Neural cell (in vitro differentiated cells): ENCODE measurements around the gene LILRA1. TPM values are rescaled to one million over a fixed set of nuclear protein-coding genes. Genes with fewer than 3 reads are reported as not detected.
"Not testable (repeated sequence)": the region's sequence is repeated elsewhere in the genome, so short reads cannot be mapped to it uniquely, and the experiment has no call there.

Experiments used
- H2AFZ ChIP-seq: fragments of 200-600, 300-800 bp; sonication (generic), shearing (Covaris generic); 2 replicates; pipeline ENCODE4 v1.6.0; 2014; ENCODE audit warnings: low read depth, mild to moderate bottlenecking, antibody characterized with exemption, low read length, moderate library complexity
- H3F3A ChIP-seq: fragments of 200-600 bp; shearing (Covaris generic); 2 replicates; pipeline ENCODE4 v1.6.1; 2016; ENCODE audit warnings: mild to moderate bottlenecking, moderate library complexity, mixed read lengths, antibody characterized with exemption, low read length; ENCODE audit not compliant: insufficient read depth, poor library complexity, severe bottlenecking
- H3K27ac ChIP-seq: fragments of 200-600, 300-800 bp; sonication (generic), shearing (Covaris generic); 2 replicates; pipeline ENCODE4 v1.5.1; 2014; ENCODE audit warnings: mild to moderate bottlenecking, low read length, moderate library complexity
- H3K27me3 ChIP-seq: fragments of 300-800, 200-600 bp; sonication (generic), shearing (Covaris generic); 2 replicates; pipeline ENCODE4 v1.6.0; 2014; ENCODE audit warnings: mild to moderate bottlenecking, low read depth, low read length, moderate library complexity; ENCODE audit not compliant: insufficient read depth
- H3K36me3 ChIP-seq: fragments of 300-800, 200-600 bp; sonication (generic), shearing (Covaris generic); 2 replicates; pipeline ENCODE4 v1.5.1; 2014; ENCODE audit warnings: mild to moderate bottlenecking, antibody characterized with exemption, low read length, moderate library complexity; ENCODE audit not compliant: insufficient read depth
- H3K4me2 ChIP-seq: fragments of 300-800, 200-600 bp; sonication (generic), shearing (Covaris generic); 2 replicates; pipeline ENCODE4 v1.6.0; 2014; ENCODE audit warnings: mild to moderate bottlenecking, low read length
- H3K4me3 ChIP-seq: fragments of 300-800, 200-600 bp; sonication (generic), shearing (Covaris generic); 2 replicates; pipeline ENCODE4 v1.5.1; 2014; ENCODE audit warnings: mild to moderate bottlenecking, low read length, moderate library complexity
- H3K79me2 ChIP-seq: fragments of 200-600 bp; shearing (Covaris generic); replicated peaks from 2 replicates; pipeline ENCODE4 v1.6.0; 2014; ENCODE audit warnings: mild to moderate bottlenecking, low read length, moderate library complexity; ENCODE audit not compliant: insufficient read depth
- H3K9ac ChIP-seq: fragments of 300-800, 200-600 bp; sonication (generic), shearing (Covaris generic); 2 replicates; pipeline ENCODE4 v1.6.1; 2016; ENCODE audit warnings: mild to moderate bottlenecking, low read length, mixed read lengths
- H3K9me2 ChIP-seq: fragments of 200-600 bp; shearing (Covaris generic); 2 replicates; pipeline ENCODE4 v1.6.1; 2016; ENCODE audit warnings: mild to moderate bottlenecking, low read length, mixed read lengths; ENCODE audit not compliant: insufficient read depth
- H3K9me3 ChIP-seq: fragments of 200-600, 300-800 bp; sonication (generic), shearing (Covaris generic); 2 replicates; pipeline ENCODE4 v1.6.1; 2016; ENCODE audit warnings: mild to moderate bottlenecking, mixed run types, low read length, moderate library complexity, mixed read lengths
- H4K20me1 ChIP-seq: fragments of 200-600 bp; shearing (Covaris generic); 2 replicates; pipeline ENCODE4 v1.6.1; 2016; ENCODE audit warnings: mild to moderate bottlenecking, mixed run types; ENCODE audit not compliant: insufficient read depth
- CTCF ChIP-seq: fragments of 450-650 bp; IDR thresholded peaks from 2 replicates; pipeline ENCODE4 v1.5.1; 2014; ENCODE audit warnings: antibody characterized with exemption, mild to moderate bottlenecking, moderate library complexity; ENCODE audit not compliant: poor library complexity, severe bottlenecking
- EP300 ChIP-seq: fragments of 450-650 bp; conservative IDR thresholded peaks from 2 replicates; pipeline ENCODE4 v1.6.1; 2014; ENCODE audit warnings: antibody characterized with exemption, mild to moderate bottlenecking, moderate library complexity; ENCODE audit not compliant: poor library complexity, severe bottlenecking
- EZH2 ChIP-seq: fragments of 200-600, 300-800 bp; shearing (Covaris generic), sonication (generic); IDR thresholded peaks from 2 replicates; pipeline ENCODE4 v1.6.1; 2014; ENCODE audit warnings: antibody characterized with exemption, low read length, borderline replicate concordance, mild to moderate bottlenecking; ENCODE audit not compliant: insufficient read depth, poor library complexity, severe bottlenecking
- MXI1 ChIP-seq: fragments of 450-650 bp; conservative IDR thresholded peaks from 2 replicates; pipeline ENCODE4 v1.6.1; 2014; ENCODE audit warnings: antibody characterized with exemption, mild to moderate bottlenecking; ENCODE audit not compliant: poor library complexity, severe bottlenecking
- POLR2AphosphoS5 ChIP-seq: IDR thresholded peaks from 2 replicates; pipeline ENCODE4 v1.6.1; 2012
- RAD21 ChIP-seq: fragments of 450-650 bp; conservative IDR thresholded peaks from 2 replicates; pipeline ENCODE4 v1.6.1; 2014; ENCODE audit warnings: antibody characterized with exemption, mild to moderate bottlenecking, moderate library complexity
- REST ChIP-seq: IDR thresholded peaks from 2 replicates; pipeline ENCODE4 v1.6.1; 2012; ENCODE audit warnings: borderline replicate concordance
- SMC3 ChIP-seq: fragments of 450-650 bp; conservative IDR thresholded peaks from 2 replicates; pipeline ENCODE4 v1.6.1; 2014; ENCODE audit warnings: antibody characterized with exemption, mild to moderate bottlenecking, moderate library complexity; ENCODE audit not compliant: poor library complexity
- TAF1 ChIP-seq: IDR thresholded peaks from 2 replicates; pipeline ENCODE4 v1.6.1; 2012; ENCODE audit warnings: low read depth
- polyA plus RNA-seq: library from polyadenylated mRNA; depleted of rRNA; stranded (reverse); fragments of >200 nt; gene quantifications from 2 replicates; pipeline ENCODE4 v1.2.3, GENCODE V29; 2014

LILRA1 gene
- polyA plus RNA-seq, 1 donor from 2014 or later, result not detected

- no peak overlapping the region for H3K4me2 ChIP-seq
- no peaks in the 10 kb centered on the region for H3K79me2 ChIP-seq
- no peaks in the 10 kb centered on the region for H3K36me3 ChIP-seq
- H4K20me1 ChIP-seq, result no peaks in the 10 kb centered on the region
- H3K9me3 ChIP-seq, result no peaks in the 10 kb centered on the region
- H3K9me2 ChIP-seq, result no peaks in the 10 kb centered on the region
- no peak overlapping the region for H2AFZ ChIP-seq
- no peaks in the 10 kb centered on the region for H3K27me3 ChIP-seq
- TF ChIP-seq REST (no peak), CTCF (no peak), SMC3 (no peak), MXI1 (no peak), TAF1 (no peak), EP300 (no peak)
- H3F3A ChIP-seq, result no peaks in the 10 kb centered on the region
- H3K27ac ChIP-seq, result no peak overlapping the region
- H3K4me3 ChIP-seq, result no peak overlapping the region
- no peak overlapping the region for H3K9ac ChIP-seq
Measured at GRCh38 chr19:54577334-54577733, 16.1 kb upstream of the LILRA1 start.

GRCh38 chr19:54578268-54578667, 15.2 kb upstream of the LILRA1 start:
- H3K27me3 ChIP-seq, H3K4me2 ChIP-seq, H3K79me2 ChIP-seq, H3K9me2 ChIP-seq, H3F3A ChIP-seq, H3K9me3 ChIP-seq, H3K36me3 ChIP-seq, H4K20me1 ChIP-seq, H2AFZ ChIP-seq, H3K9ac ChIP-seq, H3K4me3 ChIP-seq, H3K27ac ChIP-seq: not testable (repeated sequence)

GRCh38 chr19:54586397-54586796, 7.0 kb upstream of the LILRA1 start:
- H3K9me2 ChIP-seq, result no peaks in the 10 kb centered on the region
- H3K9me3 ChIP-seq, result no peaks in the 10 kb centered on the region
- H3K4me3 ChIP-seq, result no peak overlapping the region
- no peaks in the 10 kb centered on the region for H3K79me2 ChIP-seq
- TF ChIP-seq EZH2 (no peak), REST (no peak), RAD21 (no peak), TAF1 (no peak), EP300 (no peak), POLR2AphosphoS5 (no peak), SMC3 (no peak), CTCF (no peak), MXI1 (no peak)
- H2AFZ ChIP-seq, result no peak overlapping the region
- no peak overlapping the region for H3K27ac ChIP-seq
- H4K20me1 ChIP-seq, result no peaks in the 10 kb centered on the region
- H3K4me2 ChIP-seq, result no peak overlapping the region
- no peaks in the 10 kb centered on the region for H3K36me3 ChIP-seq
- H3K27me3 ChIP-seq, result no peaks in the 10 kb centered on the region
- no peak overlapping the region for H3K9ac ChIP-seq
- H3F3A ChIP-seq, result no peaks in the 10 kb centered on the region
